GM19452 (cell line): ENCODE data around the gene ZNF205.
A peak's percentile ranks its signal among the peaks of the same experiment; 100 is the strongest.

Experiments used
- ATAC-seq: cut with Tn5 transposase; IDR thresholded peaks from one replicate; pipeline ENCODE4 v1.9.1; 2021; ENCODE audit not compliant: unreplicated experiment

Gene ZNF205

GRCh38 chr16:3147046-3147756 is 34.8 kb downstream of the ZNF205 start:
- no peak for ATAC-seq

DNA sequence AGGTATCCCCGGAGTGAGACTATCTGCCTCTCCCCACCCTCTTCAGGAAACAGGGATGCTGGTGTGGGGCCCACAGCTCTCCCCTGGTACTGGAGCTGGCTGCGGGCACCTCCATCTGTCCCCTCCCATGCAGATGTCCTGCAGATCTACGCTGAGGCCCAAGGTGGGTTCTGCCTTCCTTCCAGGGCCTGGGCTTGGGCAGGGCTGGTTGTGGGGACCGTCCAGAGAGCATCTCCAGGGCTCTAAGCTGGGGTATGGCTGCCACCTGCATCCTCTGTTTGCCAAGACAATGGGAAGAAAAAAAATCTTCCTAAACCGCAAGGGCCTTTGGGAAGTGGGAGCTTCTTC is 35.3 kb downstream of the ZNF205 start:
- no peak for ATAC-seq

DNA sequence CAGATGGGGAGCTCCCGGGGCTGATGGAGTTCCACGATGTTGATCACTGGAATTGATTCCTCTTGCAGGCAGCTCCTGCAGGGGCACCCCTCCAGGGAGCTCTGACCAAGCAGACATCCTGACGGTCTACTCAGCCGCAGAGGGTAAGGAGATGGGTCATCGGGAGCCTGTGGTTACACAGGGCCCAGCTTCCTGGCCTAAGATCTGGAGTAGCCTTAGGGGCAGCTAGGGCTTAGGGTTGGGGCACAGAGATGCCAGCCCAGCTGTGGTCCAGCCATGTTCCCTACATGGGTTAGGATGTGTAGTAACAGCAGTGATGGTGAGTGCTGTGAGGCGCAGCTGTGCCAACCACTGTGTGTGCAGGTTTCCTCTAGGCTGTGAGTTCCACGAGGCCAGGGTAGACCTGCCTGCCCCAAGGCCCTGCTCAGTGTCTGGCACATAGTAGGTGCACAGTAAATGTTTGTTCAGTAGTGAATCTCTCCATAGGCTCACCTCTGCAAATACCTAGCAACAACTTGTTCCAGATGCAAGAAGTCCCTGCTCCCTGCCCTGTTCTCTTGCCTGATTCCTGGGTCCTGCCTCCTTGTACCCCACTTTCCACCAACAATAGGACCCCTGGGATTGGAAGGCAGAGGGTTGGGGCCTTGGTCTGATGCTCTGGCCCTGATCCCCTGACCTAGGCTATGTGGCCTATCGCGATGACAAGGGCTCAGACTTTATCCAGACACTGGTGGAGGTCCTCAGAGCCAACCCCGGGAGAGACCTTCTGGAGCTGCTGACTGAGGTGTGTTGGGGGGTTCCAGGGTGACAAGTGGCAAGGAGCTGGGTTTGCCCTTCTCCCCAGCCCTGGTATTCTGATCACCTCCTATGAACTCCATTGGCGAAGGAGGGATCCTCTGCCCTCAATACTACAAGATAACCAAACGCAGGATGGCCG is 36.1 kb downstream of the ZNF205 start:
- no peak for ATAC-seq

GRCh38 chr16:3149193-3149530 is 36.8 kb downstream of the ZNF205 start:
- ATAC-seq, result no peak

DNA sequence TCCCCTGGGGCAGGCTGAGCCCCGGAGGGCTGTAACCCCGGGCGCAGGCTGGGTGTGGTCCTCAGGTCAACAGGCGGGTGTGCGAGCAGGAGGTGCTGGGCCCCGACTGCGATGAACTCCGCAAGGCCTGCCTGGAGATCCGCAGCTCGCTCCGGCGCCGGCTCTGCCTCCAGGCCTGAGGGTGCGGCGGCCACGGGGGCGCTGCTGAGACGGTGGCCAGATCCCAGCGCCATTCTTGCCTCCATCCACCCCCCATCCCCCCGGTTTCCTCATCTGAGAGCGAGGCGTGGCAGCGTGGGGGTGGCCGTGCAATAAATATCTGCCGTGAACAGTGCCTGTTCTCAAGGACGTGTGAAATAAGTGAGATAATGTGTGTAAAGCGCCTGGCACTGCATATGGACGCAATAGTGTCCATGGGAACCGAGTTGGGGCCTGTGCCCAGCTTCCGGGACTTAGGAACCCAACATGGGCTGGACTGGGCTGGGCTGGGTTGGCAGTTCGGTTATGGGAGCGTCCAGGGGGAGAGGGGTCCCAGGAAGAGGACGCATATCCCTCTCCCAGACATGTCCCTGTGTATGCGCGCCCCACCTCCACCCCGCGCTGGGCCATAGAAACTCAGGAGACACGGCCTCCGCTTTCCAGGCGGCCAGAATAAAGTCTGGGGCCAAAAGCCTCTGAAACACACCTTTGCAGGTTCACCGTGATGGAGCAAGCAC is 37.4 kb downstream of the ZNF205 start:
- peak; percentile 10 for ATAC-seq

- ATAC-seq, result peak; percentile 62
Observed at GRCh38 chr16:3150346-3151218, 38.2 kb downstream of the ZNF205 start.

DNA sequence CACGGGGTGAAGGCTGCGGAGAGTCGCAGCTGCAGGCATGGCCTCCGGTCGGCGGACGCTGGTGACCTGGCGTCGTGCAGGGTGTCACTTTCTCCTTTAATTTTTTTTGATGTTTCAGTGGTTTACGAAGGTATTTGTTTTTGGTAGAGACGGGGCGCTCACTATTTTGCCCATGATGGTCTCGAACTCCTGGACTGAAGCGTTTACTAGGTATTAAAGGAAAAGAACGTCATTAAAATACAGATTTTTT is 39.6 kb downstream of the ZNF205 start:
- ATAC-seq, result no peak

DNA sequence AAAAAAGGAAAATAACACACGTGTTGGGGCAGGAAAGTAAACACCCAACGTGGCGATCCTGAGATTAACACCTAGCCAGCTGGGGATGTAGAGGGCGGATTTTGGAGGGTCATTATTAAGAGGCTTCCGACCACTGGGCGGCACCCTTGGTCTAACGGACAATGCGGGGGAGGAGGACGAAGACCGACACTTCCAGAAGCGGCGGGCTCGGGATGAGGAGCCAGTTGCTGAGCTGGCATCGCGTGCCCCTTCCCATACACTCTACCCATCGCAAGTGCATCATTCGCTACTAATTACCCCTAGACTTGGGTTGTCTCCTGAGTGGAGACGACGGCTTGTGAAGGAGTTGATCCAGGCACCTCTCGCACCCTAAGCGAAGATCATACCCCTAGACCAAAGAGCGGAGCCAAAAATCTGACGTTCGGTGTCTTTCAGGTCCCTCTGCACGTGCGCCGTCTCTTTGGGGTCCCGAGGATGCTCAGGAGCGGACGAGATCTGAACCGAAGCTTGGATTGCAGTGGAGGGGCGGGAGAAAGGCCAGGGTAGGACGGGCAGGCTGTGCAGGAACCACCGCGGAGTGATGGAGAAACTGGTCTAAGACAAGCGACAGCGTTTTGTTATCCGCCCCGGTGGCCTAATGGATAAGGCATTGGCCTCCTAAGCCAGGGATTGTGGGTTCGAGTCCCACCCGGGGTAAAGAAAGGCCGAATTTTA is 40.0 kb downstream of the ZNF205 start:
- ATAC-seq, result no peak

DNA sequence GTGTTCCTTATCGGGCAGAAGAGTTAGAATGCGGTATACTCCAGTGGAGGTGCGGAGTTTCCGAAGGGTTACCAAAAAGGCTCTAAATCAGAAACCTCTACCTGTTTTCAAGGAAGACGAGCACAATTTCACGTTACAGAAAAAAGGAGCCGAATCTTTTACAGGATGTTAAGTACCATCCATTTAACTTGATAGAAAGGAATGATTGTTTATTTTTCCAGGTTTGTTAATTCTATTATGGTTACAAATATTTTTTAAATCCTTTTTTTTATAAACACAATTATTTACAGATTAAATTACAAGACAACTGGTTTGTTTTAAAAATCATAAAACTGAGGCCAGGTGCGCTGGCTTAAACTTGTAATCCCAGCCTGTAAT is 40.6 kb downstream of the ZNF205 start:
- ATAC-seq, result no peak

DNA sequence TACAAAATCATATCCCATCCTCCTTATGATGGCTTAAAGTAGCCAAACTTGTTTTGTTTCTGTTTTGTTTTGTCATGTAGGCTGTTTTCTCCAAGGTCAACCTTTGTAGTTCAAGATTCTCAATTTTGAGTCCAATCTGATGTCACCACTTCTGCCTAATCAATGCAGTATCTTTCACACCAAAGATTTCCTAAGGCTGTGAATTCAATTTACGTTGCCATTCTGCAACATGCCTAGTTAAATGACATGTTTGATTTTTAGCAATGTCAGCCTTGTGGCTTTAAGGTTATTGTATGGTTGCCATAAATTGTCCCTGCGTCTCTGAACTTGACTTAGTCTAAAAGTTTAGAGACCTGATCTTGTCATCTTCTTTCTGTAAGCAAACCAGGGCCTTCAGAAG is 42.8 kb downstream of the ZNF205 start:
- no peak for ATAC-seq

DNA sequence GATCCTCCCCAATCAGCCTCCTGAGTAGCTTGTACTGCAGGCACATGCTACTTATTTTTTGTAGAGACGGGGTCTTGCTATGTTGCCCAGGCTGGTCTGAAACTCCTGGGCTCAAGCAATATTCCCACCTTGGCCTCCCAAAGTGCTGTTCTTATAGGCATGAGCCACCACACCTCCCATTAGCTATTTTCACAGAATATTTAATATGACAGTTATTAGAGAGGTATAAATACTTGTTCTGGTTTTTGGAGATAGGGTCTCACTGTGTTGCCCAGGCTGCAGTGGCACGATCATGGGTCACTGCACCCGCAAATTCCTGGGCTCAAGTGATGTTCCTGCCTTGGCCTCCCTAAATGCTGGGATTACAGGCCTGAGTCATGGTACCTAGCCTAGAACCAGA is 43.6 kb downstream of the ZNF205 start:
- ATAC-seq, result no peak

DNA sequence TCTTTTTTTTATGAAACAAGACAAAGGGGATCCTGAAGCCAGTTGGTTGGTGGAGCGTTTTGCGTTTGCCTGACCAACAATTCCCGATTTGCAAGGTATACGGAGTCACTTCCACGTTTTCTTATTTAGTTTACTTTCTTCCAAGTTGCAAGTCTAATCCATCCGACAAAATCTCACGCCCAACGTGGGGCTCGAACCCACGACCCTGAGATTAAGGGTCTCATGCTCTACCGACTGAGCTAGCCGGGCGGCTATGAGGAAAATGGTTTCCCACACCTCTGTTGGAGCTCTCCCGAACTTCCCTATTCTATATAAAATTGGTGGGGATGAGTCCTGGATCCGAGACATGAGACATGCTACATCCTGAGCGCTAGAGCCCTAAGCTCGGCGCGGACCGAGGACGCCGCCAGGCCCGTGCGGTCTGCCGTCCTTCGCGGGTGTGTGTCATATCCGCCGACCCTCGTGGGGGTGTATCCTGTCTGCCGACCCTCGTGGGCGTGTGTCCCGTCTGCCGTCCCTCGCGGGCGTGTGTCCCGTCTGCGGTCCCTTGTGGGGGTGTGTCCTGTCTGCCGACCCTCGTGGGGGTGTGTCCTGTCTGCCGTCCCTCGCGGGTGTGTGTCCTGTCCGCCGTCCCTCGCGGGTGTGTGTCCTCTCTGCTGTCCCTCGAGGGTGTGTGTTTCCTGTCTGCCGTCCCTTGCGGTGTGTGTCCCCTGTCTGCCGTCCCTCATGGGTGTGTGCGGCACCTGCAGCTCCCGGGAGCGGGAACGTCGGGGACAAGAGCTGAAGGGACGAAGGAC is 45.0 kb downstream of the ZNF205 start:
- ATAC-seq, result no peak

DNA sequence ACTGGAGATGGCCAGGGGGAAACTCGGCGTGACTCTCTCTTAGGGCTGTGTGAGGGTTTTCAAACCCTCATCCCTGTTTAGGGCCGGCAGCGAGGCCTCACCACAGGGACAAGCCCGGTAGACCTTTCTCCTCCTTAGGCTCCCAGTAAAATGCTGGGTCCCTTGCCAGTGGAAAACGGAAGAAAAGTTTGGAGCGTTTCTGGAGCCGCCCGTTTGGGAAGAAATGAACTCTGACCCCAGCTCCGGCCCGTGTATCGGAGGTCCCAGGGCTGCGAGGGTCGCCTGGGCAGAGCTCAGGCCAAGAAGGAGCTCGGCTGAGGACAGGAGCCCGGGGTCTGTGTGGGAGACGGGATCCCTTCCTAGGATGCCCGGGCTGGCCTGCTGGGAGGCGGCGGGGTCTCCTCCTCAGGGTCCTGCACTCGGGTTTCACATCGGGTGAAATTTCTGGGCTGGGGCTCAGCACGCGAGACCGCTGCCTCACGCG is 45.7 kb downstream of the ZNF205 start:
- no peak for ATAC-seq

DNA sequence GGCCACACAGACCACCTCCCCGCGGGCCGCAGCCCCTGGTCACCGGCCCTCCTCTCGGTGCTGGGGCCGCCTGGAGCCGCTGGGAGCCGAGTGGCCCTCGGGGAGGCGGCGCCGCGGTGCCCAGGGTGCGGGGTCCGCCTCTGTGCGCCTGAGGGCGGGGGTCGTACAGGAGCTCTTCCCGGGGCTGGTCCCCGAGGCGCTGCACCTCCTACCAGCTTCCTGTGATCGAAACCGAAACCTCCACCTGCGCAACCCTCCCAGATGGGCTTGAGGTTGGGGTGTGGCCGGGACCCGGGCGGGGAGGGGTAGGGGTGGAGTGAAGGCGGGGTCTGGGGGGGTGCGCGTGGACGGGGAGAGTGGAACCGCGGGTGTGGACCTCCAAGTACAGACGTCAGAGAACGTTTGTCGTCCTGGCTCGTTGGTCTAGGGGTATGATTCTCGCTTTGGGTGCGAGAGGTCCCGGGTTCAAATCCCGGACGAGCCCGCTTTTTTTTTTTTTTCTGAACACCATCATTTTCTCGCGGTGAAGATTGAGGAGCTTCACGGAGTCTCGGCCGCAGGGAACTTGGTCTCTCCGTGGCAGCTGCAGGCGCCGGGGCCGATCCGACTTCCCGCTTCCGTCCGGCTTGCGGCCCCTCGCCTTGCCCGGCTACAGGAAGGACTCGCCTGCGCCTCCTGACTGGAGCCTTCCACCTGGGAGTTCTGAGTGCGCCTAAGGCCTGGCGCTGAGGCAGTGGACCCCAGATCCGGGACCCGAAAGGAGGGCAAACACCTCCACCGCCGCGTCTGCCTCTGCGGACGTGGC is 46.3 kb downstream of the ZNF205 start:
- peak; percentile 50 for ATAC-seq

DNA sequence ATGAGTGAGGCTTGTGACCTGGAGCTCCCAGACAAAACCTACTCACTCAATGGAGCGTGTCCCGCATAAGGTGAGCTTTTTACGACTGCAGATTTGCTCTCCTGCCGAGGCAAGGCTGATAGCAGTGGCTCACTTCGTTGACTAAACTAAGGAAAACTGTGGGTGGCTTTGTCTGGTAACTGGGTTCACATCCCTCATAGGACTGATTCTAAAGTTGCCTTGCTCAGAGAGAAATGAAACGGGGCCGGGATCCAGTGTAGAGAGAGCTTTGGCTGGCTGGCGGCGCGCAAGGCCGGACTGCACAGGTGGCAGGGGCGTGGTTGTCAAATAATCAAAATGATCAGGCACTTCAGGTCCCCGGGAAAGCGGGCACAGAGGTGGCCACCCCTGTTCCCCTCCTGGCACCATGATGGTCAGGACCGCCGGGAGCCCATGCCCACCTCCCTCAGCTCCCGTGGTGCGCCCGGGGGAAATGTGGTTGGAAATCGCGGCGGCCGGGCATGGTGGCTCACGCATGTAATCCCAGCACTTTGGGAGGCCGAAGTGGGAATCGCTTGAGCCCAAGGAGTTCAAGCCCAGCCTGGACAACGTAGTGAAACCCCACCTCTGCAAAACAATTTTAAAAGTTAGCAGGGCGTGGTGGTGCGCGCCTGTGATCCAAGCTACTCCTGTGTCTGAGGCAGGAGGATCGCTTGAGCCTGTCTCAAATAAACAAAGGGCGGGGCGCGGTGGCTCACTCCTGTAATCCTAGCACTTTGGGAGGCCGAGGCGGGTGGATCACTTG is 49.0 kb downstream of the ZNF205 start:
- no peak for ATAC-seq

DNA sequence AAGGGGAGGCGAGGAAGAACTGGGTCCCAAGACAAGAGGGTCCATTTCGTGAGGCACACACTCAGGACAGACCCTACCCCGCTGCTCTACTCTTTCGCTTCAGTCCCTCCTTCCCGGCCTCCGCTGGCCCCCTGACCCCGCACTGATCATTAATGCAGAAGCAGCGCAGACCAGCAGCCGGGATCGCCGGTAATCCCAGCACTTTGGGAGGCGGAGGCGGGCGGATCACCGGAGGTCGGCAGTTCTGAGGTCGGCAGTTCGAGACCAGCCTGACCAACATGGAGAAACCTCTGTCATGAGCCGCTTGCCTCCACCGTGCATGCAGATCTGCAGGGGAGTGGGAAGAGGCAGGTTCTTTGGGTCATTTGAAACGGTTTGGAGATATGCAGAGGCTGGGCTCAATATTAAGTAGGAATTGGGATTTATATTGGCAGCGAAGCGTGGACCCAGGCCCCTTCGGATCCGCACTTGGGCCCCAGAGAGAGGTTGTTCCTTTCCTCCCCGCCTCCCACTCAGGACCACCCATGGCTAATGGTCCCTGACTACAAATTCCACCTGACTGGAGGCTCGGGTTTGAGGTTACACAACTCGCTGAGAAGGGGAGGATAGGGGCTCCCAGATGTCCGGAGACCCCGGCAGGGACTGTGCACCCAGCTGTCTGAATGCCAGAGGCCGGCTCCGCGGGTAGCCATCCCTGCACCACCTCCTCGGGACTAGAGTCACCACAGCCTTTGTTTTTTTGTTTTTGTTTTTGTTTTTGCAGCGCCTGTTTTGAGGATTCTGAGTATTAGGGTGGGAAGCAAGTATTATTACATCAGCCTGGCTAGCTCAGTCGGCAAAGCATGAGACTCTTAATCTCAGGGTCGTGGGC is 52.0 kb downstream of the ZNF205 start:
- ATAC-seq, result no peak
